Measurements from ENCODE around the gene GOLGA8J.
A peak's percentile ranks its signal among the peaks of the same experiment; 100 is the strongest.

The GOLGA8J gene

DNA sequence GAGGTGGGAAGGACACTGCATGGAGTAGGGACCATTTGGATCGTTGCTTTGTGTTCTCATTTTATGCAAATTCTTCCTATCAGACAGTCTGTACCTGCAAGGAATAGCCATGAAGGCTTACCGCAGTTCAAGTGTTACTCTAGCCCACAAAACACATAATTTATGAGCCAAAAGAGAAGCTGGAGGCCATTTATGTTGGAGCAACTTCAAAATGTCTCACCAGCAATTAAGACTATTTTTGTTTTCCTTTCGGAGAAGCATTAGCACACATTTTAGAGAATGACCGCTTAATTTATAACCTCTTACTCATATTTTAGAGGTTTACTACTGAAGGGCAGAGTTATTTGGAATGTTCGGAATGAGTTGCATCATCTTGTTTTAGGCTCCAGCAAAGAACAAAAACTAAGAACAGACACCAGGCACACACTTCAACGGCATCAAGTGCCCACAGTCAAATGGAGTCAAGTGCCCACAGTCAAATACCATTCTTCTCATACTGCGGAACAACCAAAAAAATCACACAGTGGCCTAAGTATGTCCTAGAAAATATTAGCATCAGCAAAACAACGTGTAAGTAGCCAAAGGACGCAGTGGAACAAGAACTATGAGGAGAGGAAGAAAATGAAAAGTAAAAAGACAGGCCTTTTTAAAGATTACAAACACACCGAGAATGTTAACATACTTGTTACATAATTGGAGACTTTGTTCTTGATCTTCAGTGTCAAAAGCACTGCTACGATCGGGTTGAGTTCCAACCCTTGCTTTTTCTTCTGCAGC, 17.5 kb upstream of the GOLGA8J start:
- H3K9me3 ChIP-seq (ENCODE audit: control insufficient read depth, insufficient read depth, low read depth, low read length) = no peaks in the 10 kb centered on the region
- ChIA-PET CTCF (interaction anchor here (0.6 kb wide), 1 partner anchor 316 kb away, joined by 3 read pairs; no protein-coding TSS in a partner anchor), POLR2A (no interaction called here)
- H3K4me1 ChIP-seq (ENCODE audit: control insufficient read depth, insufficient read depth, low read length) = 0 out of 2 replicates have a peak, but pooled peaks cover 3% of the 10 kb centered on the region
- H3K27ac ChIP-seq (ENCODE audit: extremely low read depth, low read depth, low read length) = no peak overlapping the region
- no peak overlapping the region for H3K4me3 ChIP-seq (ENCODE audit: low read depth, low read length)
- H3K36me3 ChIP-seq (ENCODE audit: control insufficient read depth in 2 of 2, insufficient read depth in 1 of 2, low read length in 2 of 2) = no peaks in the 10 kb centered on the region
- TF ChIP-seq, protein P1, sequence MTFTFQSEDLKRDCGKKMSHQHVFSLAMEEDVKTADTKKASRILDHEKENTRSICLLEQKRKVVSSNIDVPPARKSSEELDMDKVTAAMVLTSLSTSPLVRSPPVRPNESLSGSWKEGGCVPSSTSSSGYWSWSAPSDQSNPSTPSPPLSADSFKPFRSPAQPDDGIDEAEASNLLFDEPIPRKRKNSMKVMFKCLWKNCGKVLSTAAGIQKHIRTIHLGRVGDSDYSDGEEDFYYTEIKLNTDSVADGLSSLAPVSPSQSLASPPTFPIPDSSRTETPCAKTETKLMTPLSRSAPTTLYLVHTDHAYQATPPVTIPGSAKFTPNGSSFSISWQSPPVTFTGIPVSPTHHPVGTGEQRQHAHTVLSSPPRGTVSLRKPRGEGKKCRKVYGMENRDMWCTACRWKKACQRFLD (tag by site-specific recombination; IDR thresholded peaks at IDR 0.05) = no peak
- TF ChIP-seq ZNF394 (tag by site-specific recombination; IDR thresholded peaks at IDR 0.05; ENCODE audit: borderline replicate concordance) = no peak; the same call in 1 of the 2 replicates
- TF ChIP-seq ZNF555 (tag by site-specific recombination; conservative IDR thresholded peaks at IDR 0.05) = no peak
- no peak for TF ChIP-seq ZNF560 (tag by site-specific recombination; IDR thresholded peaks at IDR 0.05; ENCODE audit: borderline replicate concordance)
- no peak for TF ChIP-seq YY2 (tag by site-specific recombination; IDR thresholded peaks at IDR 0.05)
- TF ChIP-seq ZNF791 (tag by site-specific recombination; IDR thresholded peaks at IDR 0.05) = no peak
- TF ChIP-seq ZNF266 (tag by site-specific recombination; IDR thresholded peaks at IDR 0.05; ENCODE audit: low read depth) = 0 out of 2 replicates have a peak, but pooled peaks have one; percentile 23
- no peak for TF ChIP-seq ZNF302 (tag by site-specific recombination; IDR thresholded peaks at IDR 0.05; ENCODE audit: low read depth)
- TF ChIP-seq ZNF16 (tag by site-specific recombination; IDR thresholded peaks at IDR 0.05; ENCODE audit: low read depth) = no peak
- no peak for TF ChIP-seq ZBTB20 (tag by site-specific recombination; IDR thresholded peaks at IDR 0.05)
- peak; percentile 43 for TF ChIP-seq GLIS1 (tag by site-specific recombination; IDR thresholded peaks at IDR 0.05)
- TF ChIP-seq ZFHX2 (tag by site-specific recombination; conservative IDR thresholded peaks at IDR 0.05) = no peak
- no peak for TF ChIP-seq ZNF112 (tag by site-specific recombination; IDR thresholded peaks at IDR 0.05)
- no peak for TF ChIP-seq REPIN1 (tag by site-specific recombination; IDR thresholded peaks at IDR 0.05; ENCODE audit: low read depth)
- TF ChIP-seq, protein P2, sequence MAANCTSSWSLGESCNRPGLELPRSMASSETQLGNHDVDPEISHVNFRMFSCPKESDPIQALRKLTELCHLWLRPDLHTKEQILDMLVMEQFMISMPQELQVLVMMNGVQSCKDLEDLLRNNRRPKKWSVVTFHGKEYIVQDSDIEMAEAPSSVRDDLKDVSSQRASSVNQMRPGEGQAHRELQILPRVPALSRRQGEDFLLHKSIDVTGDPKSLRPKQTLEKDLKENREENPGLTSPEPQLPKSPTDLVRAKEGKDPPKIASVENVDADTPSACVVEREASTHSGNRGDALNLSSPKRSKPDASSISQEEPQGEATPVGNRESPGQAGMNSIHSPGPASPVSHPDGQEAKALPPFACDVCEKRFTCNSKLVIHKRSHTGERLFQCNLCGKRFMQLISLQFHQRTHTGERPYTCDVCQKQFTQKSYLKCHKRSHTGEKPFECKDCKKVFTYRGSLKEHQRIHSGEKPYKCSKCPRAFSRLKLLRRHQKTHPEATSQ (tag by site-specific recombination; IDR thresholded peaks at IDR 0.05) = no peak
- peak; percentile 50 for TF ChIP-seq ZNF133 (tag by site-specific recombination; IDR thresholded peaks at IDR 0.05)
- TF ChIP-seq WT1 (tag by site-specific recombination; IDR thresholded peaks at IDR 0.05) = no peak
- TF ChIP-seq ZNF239 (tag by site-specific recombination; IDR thresholded peaks at IDR 0.05) = no peak
- TF ChIP-seq ZNF214 (tag by site-specific recombination; IDR thresholded peaks at IDR 0.05; ENCODE audit: borderline replicate concordance) = no peak
- no peak for TF ChIP-seq KLF7 (tag by site-specific recombination; IDR thresholded peaks at IDR 0.05; ENCODE audit: borderline replicate concordance)
- TF ChIP-seq, protein P3, sequence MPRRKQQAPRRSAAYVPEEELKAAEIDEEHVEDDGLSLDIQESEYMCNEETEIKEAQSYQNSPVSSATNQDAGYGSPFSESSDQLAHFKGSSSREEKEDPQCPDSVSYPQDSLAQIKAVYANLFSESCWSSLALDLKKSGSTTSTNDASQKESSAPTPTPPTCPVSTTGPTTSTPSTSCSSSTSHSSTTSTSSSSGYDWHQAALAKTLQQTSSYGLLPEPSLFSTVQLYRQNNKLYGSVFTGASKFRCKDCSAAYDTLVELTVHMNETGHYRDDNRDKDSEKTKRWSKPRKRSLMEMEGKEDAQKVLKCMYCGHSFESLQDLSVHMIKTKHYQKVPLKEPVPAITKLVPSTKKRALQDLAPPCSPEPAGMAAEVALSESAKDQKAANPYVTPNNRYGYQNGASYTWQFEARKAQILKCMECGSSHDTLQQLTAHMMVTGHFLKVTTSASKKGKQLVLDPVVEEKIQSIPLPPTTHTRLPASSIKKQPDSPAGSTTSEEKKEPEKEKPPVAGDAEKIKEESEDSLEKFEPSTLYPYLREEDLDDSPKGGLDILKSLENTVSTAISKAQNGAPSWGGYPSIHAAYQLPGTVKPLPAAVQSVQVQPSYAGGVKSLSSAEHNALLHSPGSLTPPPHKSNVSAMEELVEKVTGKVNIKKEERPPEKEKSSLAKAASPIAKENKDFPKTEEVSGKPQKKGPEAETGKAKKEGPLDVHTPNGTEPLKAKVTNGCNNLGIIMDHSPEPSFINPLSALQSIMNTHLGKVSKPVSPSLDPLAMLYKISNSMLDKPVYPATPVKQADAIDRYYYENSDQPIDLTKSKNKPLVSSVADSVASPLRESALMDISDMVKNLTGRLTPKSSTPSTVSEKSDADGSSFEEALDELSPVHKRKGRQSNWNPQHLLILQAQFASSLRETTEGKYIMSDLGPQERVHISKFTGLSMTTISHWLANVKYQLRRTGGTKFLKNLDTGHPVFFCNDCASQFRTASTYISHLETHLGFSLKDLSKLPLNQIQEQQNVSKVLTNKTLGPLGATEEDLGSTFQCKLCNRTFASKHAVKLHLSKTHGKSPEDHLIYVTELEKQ (tag by site-specific recombination; IDR thresholded peaks at IDR 0.05; ENCODE audit: borderline replicate concordance) = no peak
- TF ChIP-seq ZNF792 (tag by site-specific recombination; IDR thresholded peaks at IDR 0.05) = no peak
- TF ChIP-seq ZNF629 (tag by site-specific recombination; IDR thresholded peaks at IDR 0.05) = peak; percentile 41
- no peak for TF ChIP-seq ZNF416 (tag by site-specific recombination; IDR thresholded peaks at IDR 0.05)
- no peak for TF ChIP-seq MEIS1 (CRISPR knock-in tag; IDR thresholded peaks at IDR 0.05; ENCODE audit: borderline replicate concordance)
- TF ChIP-seq, protein P4, sequence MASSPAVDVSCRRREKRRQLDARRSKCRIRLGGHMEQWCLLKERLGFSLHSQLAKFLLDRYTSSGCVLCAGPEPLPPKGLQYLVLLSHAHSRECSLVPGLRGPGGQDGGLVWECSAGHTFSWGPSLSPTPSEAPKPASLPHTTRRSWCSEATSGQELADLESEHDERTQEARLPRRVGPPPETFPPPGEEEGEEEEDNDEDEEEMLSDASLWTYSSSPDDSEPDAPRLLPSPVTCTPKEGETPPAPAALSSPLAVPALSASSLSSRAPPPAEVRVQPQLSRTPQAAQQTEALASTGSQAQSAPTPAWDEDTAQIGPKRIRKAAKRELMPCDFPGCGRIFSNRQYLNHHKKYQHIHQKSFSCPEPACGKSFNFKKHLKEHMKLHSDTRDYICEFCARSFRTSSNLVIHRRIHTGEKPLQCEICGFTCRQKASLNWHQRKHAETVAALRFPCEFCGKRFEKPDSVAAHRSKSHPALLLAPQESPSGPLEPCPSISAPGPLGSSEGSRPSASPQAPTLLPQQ (tag by site-specific recombination; IDR thresholded peaks at IDR 0.05) = no peak
- TF ChIP-seq ZNF223 (tag by site-specific recombination; IDR thresholded peaks at IDR 0.05) = no peak
- no peak for TF ChIP-seq ZNF426 (tag by site-specific recombination; IDR thresholded peaks at IDR 0.05)
- no peak for TF ChIP-seq ZNF548 (tag by site-specific recombination; IDR thresholded peaks at IDR 0.05)
- TF ChIP-seq ZSCAN30 (tag by site-specific recombination; IDR thresholded peaks at IDR 0.05) = no peak
- TF ChIP-seq ZNF324 (tag by site-specific recombination; IDR thresholded peaks at IDR 0.05) = no peak
- TF ChIP-seq KLF16 (tag by site-specific recombination; IDR thresholded peaks at IDR 0.05) = no peak
- TF ChIP-seq IKZF3 (tag by site-specific recombination; IDR thresholded peaks at IDR 0.05) = no peak
